Astrocyte of the cerebellum (primary cell): ENCODE data around the gene OR10K1.
"Not testable (repeated sequence)": the region's sequence is repeated elsewhere in the genome, so short reads cannot be mapped to it uniquely, and the experiment has no call there.

Experiments used
- DNase-seq: peaks from one replicate; pipeline ENCODE4 v3.0.0-alpha.2; 2011; ENCODE audit warnings: low read depth
- H3K4me3 ChIP-seq: 2 replicates; pipeline ENCODE4 v1.5.1; 2011; ENCODE audit warnings: mild to moderate bottlenecking, low read depth, low read length, moderate library complexity
- in situ Hi-C: cut with HindIII; loops from 2 replicates; pipeline ENCODE4 v1.10.0; 2017; ENCODE audit warnings: low sequenced_read_pairs
- TF ChIP-seq, protein P1 (sequence below): IDR thresholded peaks from 2 replicates; pipeline ENCODE4 v1.5.1; 2012; ENCODE audit warnings: low read length, low read depth, moderate library complexity, mild to moderate bottlenecking; ENCODE audit errors: missing control alignments

The OR10K1 gene

DNA sequence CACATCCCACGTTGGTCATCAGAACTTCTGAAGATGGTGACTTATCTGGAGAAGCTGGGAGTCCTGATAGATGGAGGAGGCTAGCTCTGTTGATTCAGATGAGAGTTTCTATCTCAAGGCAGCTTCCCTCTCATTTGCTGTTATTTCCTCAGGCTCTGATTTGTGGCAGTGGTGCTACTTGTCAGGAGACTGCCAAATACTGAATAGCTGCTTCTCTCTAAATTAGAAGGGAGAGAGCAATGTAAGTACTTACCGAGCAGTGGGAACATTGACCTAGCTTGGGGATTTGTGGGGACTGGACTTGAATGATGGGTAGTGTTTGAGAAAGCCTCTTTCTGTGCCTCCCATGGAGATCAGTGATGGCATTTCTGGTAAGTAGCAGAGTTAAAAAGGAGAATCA is at the start of gene OR10K1:
OR10K1 (plus strand) TSS at position 301 of the 400 bp plus-strand sequence. CDS start 3,728 bp downstream, outside the sequence.
- DNase-seq, result no peak
- H3K4me3 ChIP-seq, result no peak within 1 kb of the TSS
- TF ChIP-seq, protein P1, sequence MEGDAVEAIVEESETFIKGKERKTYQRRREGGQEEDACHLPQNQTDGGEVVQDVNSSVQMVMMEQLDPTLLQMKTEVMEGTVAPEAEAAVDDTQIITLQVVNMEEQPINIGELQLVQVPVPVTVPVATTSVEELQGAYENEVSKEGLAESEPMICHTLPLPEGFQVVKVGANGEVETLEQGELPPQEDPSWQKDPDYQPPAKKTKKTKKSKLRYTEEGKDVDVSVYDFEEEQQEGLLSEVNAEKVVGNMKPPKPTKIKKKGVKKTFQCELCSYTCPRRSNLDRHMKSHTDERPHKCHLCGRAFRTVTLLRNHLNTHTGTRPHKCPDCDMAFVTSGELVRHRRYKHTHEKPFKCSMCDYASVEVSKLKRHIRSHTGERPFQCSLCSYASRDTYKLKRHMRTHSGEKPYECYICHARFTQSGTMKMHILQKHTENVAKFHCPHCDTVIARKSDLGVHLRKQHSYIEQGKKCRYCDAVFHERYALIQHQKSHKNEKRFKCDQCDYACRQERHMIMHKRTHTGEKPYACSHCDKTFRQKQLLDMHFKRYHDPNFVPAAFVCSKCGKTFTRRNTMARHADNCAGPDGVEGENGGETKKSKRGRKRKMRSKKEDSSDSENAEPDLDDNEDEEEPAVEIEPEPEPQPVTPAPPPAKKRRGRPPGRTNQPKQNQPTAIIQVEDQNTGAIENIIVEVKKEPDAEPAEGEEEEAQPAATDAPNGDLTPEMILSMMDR, result no peak
- in situ Hi-C loops, result no loop called here

DNA sequence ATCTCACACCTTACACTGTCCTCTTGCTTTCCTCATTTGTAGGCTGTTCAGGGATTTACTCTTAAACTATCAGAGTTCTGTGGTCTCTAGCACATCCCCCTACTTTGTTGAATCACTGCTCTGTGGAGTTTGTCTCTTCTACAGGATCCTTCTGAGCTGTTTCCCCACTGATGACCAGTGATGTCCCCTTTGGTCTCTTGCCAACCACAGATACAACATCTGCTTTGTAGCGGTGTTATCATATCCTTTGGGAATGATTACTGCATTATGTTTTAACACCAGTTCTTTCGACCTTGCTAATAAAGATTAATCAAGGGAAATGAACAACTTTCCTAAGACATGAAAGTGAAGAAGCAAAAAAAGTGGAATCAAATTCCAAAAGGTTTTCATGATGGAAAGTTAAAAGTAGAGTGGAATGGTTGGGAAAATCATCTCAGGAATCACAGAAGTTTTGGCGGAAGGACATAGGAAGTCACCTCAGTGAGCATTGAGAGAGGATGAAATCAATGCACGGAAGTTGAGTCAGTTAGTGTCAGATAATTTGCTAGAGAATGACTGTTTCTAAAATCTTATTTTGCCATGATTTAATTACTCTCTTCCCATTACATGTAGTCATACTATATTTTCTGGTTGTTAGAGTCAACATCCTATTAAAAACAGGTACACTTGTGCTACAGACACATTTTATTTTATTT is 46.8 kb upstream of the OR10K1 start:
- TF ChIP-seq, protein P1, result no peak
- in situ Hi-C loops, result no loop called here
- no peak for DNase-seq
- no peak overlapping the region for H3K4me3 ChIP-seq

DNA sequence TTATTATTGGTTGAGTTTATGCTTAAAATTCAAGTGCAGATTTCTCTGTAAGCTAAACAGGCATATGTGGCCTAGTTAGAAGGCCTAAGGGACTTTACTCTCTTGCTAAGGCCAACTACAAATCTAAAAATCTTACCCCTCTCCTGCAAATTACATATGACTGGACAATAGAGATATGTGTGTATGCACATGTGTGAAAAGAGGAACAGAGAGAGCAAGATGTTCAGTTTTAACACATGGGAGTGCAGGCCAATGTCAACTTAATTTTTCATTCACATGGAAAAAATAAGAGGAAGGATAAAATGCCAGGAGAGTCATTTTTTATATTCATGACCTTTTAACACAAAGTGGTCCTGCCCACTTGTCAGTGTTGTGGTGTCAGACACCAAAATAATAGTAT is 44.0 kb upstream of the OR10K1 start:
- TF ChIP-seq, protein P1, result no peak
- no peak overlapping the region for H3K4me3 ChIP-seq
- no peak for DNase-seq
- in situ Hi-C loops, result no loop called here

GRCh38 chr1:158422212-158422611 is 39.4 kb upstream of the OR10K1 start:
- in situ Hi-C loops, result no loop called here
- H3K4me3 ChIP-seq, result no peak overlapping the region
- TF ChIP-seq, protein P1, result no peak
- DNase-seq, result no peak

- no peak overlapping the region for H3K4me3 ChIP-seq
- DNase-seq, result no peak
- in situ Hi-C loops, result no loop called here
- TF ChIP-seq, protein P1, result no peak
Observed at GRCh38 chr1:158425027-158425426, 36.6 kb upstream of the OR10K1 start.

DNA sequence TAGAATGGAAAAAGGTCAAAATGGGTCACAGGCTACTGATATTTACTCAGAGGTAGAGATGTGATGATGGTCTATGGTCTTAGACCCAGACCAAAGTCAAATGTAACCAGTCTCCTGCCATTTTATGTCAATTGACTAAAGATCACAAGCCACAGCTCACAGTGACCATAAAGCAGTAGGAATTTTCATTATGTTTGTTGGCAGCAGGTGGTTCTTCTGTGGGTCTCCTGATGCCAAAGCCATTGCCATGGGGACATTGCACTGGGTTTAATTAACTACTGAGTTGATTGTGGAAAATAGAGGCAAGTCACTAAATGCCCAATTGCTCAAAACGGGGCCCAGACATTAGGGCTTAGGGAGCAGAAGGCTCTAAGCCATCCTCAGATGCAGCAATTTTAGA is 35.5 kb upstream of the OR10K1 start, which contains the start of gene OR10K2:
OR10K2 (minus strand) TSS at position 101 of the 400 bp plus-strand sequence. CDS start 5,371 bp downstream, outside the sequence.
- no peak within 1 kb of the TSS for H3K4me3 ChIP-seq
- DNase-seq, result no peak
- TF ChIP-seq, protein P1, result no peak
- in situ Hi-C loops, result no loop called here

- in situ Hi-C loops, H3K4me3 ChIP-seq, DNase-seq: not testable (repeated sequence)
Observed at GRCh38 chr1:158430163-158430562, 31.5 kb upstream of the OR10K1 start.
